NCI-H2107 (cell line): ENCODE results near the gene ACAP3.
"Not testable (repeated sequence)": the region's sequence is repeated elsewhere in the genome, so short reads cannot be mapped to it uniquely, and the experiment has no call there.

Source experiments
- DNase-seq: peaks from one replicate; lab custom pipeline; 2025; lab: John Stamatoyannopoulos, UW

Gene ACAP3

DNA sequence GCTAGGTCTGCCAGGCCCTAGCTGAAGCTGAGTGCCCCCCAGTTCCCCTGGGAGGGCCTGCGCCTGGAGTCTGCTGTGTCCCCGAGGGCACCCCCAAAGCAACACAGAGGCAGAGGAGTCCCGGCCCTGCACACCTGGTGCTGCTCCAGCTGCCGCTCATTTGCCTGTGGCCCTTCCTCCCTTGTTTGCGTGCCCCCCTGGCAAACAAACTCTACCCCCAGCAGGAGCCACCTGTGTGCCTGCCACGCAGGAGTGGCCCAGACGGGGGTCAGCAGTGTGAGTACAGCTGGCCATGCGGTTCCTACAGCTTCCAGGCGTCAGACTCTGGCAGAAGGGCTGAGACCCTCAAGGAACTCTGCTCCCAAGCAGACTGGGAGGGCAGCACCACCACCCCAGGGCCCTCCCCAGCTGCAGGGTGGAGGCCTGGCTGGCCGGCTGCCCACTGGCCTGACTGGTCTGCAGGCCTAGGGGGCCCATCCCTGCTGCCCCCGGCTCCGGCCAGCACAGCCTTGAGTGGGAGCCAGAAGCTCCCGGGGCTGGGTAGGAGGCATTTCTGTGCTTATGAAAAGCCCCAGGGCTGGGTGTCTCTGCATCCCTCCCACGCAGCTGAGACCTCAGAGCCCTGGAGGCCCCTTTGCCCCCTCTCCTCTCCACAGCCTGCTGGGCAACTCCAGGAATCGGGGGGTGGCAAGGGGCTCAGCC is 22.8 kb upstream of the ACAP3 start:
- no peak for DNase-seq

DNA sequence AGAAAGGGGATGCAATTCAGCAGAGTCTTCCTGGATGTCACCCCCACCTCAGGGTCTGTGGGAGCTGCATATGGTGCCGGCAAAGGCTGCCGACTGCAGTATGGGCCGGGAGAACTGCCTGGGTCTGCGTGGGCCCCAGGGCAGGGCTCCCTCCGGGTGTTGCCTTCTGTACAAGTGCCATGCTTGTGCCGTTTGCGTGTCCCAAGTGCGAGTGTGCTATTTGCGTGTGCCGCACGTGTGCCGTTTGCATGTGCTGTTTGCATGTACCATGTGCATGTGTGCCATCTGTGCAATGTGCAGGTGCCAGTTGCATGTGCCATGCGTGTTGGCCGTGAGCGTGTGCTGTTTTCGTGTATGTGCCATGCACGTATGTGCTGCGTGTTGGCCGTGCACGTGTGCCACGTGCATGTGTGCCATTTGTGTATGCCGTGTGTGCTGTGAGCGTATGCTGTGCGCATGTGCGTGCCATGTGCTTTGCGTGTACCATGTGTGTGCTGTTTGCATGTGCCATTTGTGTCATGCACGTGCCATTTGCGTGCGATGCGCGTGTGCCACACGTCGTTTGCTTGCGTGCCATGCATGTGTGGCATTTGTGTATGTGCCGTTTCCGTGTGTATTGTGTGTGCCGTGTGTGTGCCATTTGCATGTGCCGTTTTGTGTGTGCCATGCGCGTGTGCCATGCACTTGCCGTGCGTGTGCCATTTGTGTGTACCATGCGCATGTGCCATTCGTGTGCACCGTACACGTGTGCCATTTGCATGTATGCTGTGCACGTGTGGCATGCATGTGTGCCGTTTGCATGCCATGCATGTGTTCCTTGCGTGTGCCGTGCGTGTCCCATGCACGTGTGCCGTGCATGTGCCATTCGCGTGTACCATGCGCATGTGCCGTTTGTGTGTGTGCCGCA is 21.8 kb upstream of the ACAP3 start:
- DNase-seq: no peak

DNA sequence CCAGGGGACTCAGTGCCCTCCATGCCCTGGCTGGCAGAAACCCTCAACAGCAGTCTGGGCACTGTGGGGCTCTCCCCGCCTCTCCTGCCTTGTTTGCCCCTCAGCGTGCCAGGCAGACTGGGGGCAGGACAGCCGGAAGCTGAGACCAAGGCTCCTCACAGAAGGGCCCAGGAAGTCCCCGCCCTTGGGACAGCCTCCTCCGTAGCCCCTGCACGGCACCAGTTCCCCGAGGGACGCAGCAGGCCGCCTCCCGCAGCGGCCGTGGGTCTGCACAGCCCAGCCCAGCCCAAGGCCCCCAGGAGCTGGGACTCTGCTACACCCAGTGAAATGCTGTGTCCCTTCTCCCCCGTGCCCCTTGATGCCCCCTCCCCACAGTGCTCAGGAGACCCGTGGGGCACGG is 20.5 kb upstream of the ACAP3 start:
- no peak for DNase-seq

DNA sequence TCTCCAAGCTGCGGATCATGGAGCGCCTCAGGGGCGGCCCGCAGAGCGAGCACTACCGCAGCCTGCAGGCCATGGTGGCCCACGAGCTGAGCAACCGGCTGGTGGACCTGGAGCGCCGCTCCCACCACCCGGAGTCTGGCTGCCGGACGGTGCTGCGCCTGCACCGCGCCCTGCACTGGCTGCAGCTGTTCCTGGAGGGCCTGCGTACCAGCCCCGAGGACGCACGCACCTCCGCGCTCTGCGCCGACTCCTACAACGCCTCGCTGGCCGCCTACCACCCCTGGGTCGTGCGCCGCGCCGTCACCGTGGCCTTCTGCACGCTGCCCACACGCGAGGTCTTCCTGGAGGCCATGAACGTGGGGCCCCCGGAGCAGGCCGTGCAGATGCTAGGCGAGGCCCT is 19.6 kb upstream of the ACAP3 start:
- DNase-seq: no peak

DNA sequence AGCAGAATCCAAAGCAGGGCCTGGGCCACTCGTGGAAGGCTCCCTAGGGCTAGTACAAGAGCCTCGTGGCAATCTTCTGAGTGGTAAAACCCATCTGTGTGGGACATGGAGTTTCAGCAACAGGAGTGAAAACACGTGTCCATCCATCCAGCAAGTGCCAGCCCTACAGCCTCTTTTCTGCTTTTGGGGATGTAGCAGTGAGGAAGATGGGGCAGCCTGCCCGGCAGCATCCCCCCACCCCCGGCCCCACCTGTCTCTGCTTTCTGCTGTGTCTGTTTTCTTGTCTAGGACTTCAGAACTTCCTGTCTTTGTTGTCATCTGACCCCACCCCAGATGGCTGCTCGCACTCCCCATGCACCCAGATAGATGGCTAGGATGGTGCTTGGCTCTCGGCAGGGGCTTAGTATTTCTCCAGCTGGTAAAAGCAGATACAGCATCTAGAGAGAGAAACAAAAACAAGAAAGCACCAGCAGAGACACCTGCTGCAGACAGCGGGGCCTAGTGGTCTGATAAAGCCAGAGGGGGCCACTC is 18.4 kb upstream of the ACAP3 start:
- DNase-seq: no peak

DNA sequence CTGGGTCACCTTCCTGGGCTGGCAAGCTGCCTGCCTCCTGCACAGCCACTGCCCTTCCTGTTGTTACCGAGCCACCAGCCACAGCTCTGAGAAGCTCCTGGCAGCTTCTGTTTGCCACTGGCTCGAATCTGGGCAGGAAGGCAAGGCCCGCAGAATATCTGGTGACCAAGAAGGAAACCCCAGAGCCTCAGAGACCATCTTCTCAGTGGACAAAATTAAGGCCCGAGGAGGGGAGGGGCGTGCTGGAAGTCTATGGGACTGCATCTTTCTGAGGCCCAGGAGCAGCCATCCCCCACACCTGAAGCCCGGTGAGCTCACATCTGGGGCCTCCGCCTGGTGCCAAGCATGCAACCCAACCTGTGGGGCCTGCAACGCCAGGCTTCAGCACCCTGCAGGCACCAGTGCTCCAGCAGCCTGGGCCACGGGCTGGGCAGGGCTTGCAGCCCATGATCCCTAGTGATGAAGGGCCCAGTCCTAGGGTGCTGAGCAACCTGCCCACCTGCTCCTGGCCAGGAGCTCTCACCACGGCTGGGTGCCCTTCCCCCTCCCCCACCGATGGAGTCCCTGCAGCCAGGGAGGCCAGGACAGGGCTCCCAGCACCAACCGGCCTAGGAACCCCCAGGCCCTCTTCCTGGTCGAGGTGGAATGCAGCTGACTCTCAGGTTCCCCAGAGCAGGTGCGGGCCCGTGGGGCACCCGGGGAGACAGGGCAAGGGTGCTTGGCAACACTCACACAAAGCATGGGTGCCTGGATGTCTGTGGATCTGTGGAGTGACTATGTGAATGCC is 17.8 kb upstream of the ACAP3 start:
- DNase-seq: no peak

DNA sequence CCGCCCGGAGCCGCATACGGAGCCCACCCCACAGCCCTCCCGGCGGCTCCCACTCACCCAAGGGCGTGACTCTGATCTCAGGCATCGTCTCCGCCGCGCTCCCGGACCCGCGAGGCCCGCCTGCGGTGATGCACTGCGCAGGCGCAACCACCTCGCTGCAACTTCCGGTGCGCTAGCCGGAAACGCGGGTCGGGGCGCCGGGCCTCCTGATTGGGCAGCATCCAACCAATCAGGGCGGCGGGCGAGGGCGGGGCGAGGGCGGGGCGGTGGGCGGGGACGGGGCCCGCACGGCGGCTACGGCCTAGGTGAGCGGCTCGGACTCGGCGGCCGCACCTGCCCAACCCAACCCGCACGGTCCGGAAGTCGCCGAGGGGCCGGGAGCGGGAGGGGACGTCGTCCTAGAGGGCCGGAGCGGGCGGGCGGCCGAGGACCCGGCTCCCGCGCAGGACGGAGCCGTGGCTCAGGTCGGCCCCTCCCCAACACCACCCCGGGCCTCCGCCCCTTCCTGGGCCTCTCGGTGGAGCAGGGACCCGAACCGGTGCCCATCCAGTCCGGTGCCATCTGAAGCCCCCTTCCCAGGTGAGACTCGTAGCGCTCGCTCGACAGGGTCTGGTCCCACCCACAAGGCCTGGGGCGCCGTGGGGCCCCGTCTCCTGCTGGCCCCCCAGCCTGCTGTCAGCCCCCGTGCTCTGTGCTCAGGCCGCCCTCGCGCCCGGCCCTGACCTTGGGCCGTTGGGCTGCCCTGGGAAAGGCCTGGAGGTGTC is 17.0 kb upstream of the ACAP3 start, which contains the start of the genes CPTP and INTS11:
TSS of gene CPTP (plus strand) at position 279 of the 764 bp plus-strand sequence. CDS start 2,109 bp downstream, outside the sequence.
TSS of gene INTS11 (minus strand) at position 137 of the 764 bp plus-strand sequence. CDS start at position 85, 52 bp downstream.
- no peak for DNase-seq

DNA sequence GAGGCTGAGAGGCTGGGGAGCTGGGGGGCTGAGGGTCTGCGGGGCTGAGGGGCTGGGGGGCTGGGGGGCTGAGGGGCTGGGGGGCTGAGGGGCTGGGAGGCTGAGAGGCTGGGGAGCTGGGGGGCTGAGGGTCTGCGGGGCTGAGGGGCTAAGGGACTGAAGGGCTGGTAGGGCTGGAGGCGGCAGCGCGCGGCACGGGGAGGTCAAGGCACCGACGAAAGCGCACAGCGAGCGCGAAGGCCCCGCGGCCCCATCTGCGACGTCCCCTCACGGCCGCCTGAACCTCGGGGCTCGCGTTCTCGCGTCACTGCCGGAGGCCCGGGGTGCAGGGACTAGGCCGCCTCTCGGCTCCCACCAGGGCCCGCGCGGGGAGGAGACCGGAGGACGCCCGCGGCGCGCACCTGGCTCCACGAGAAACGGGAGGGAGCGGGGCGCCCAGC is 16.4 kb upstream of the ACAP3 start:
- no peak for DNase-seq

DNA sequence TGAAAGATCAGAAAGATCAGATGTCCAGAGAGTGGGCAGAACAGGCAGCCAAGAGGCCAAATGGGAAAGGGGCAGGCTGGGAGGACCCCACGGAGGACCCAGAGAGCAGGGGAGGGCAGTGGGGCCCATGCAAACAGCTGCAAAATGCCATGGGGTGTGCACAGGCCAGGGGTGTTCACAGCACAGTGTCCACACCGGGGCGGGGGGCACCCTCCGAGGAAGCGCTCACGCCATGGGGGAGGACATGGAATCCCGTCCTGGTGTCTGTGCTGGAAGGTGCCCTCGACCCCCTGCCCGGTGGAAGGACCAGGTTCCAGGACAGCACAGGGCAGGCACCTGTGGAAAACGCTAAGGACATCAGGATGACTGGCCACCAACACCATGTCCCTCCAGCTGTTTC is 15.2 kb upstream of the ACAP3 start:
- DNase-seq: no peak

DNA sequence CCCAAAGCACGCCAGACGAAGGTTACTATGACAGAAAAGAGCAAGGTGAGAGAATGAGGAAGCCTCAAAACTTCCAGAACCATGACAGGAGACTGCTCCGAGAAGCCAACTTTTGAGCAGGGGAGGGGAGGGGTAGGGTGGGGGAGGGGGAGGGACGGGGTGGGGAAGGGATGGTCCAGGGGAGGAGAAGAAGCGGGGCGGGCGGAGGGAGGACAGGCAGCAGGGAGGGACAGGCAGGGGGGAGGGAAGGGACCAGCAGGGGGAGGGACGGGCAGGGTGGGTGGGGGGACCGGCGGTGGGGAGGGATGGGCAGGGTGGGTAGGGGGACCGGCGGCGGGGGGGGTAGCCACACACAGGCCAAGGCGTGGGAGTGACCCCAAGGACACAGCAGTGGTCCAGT is 14.7 kb upstream of the ACAP3 start:
- no peak for DNase-seq

DNA sequence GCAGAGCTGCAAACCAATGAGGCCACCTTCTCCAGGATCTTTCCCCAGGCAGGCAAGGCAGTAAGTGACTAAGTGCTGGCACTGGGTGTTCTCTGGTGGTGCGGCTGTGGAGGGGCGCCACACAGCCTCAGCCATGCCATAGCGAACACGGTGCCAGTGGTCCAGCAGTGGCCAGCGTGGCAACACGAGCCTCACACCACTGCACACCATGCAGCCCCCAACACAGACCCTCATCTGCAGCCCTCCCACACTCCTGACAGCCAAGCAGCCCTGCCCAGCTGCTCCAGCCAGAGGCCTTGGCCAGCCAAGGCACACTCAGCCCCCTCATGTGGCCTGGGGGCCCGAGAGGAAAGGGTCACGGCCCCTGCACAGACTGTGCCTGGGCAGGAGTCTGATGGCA is 13.7 kb upstream of the ACAP3 start:
- no peak for DNase-seq

DNA sequence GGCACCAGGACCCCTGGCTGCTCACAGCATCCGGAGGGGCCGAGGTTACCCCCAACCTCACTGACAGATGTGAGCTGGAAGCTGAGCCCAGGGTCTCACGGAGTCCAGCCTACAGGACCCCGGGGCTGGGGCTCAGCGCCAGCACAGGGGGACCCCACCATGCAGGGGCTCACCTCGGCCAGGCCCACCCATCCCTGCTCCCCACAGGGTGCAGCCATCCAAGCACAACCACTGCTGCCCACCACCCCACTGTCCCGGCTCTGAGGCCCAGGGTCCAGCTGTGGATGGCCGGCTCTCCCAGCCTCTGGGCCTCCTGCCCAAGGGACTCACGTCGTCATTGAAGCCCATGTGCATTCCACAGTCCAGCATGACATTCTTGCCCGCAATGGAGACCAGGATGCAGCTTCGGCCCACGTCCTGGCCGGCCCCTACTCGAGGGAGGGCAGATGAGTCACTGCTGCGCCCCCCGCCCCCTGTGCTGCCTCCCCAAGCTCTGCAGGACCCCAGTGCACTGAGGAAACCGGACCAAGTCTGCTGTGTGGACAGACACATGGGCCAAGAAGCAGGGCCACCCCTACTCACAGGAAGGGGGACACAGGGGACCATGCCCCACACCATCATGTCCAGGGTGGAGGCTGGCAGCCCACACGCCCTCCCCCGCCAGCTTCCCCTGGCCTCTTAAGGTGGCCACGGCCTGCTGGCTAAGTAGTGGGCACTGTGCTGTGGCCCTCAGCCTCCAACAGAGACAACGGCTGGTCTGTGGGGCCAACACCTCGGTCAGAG is 13.1 kb upstream of the ACAP3 start:
- no peak for DNase-seq

DNA sequence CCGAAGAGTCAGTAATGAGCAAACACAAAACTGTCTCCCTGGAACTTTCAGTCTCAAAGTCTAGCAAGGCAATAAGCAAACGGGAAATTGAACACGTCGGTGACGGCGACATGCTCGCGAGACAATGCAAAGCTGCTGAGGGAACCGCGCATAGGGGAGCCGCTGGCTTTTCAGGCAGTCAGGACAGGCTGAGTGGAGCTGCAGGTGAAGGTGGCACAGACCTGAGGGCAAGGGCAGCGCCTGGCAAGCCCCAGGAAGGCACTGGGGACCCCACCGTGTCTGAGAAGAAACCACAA is 11.9 kb upstream of the ACAP3 start:
- DNase-seq: no peak

DNA sequence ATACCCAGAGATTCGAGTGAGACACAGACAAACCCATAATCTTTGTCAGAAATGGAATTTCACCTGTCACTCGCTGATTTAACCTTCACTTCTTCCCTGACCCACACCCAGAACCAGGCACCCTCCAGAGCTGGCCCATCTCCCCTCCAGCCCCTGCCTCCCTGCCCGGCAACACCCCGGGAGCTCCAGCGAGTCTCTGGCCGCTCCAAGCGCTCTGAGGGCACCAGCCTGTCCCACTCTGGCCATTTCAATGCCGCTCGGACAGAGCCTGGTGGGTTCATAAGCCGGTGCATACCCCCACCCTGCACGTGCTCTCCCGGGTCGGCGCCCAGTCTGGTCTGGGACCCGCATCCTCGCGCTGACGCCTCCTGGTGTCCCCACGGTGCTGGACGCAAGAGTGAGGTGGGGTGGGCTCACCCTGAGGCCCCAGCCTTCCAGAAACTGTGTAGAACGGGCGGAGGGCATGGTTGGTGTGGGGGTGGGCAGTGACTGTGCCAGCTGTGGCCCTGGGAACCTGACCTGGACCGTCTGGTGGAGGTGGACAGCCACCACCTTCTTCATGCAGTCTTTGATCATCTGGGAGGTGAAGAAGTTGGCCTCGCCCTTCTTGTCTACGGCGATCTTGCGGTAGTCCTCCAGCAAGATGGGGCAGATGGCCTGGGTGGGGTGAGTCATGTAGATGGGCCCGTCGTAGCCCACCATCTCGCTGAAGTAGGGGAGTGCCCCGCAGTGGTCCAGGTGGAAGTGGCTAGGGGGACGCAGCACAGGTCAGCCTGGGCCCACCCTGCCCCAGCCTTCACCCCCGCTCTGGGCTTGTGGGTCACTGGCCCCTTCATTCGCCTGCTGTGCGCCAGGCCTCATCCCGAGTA is 11.3 kb upstream of the ACAP3 start:
- DNase-seq: no peak

DNA sequence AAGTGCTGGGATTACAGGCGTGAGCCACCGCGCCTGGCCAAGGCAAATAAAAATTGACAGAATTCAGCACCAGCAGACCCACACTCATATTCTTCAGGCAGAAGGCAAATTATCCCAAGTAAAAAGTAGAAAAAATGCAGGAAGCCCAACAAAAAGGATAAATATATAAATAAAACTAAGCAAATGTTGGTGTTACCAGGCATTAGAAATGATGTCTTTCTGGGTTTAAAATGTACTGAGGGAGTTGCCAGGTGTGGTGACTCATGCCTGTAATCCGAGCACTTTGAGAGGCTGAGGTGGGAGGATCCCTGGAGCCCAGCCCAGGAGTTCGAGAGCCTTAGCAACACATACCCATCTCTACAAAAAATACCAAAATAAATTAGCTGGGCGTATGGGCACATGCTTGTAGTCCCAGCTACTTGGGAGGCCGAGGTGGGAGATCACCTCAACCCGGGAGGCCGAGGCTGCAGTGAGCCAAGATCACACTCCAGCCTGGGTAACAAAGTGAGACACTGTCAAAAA is 10.5 kb upstream of the ACAP3 start:
- no peak for DNase-seq

DNA sequence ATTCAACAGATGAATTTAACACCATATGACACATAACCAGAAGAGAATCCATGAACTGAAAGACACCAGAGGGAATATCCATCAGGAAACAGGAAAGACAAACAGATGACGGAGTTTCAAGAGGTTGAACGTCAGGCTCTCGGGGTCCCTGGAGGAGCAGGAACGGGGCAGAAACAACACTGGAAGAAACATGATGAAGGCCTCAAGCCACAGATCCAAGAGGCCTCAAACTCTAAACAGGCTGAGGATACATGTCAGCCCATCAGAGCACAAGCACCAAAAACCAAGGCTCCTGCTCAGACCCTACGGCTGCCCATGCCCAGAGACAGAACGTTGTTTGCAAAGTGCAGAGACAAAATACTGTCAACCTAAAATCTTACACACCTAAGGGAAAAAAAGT is 9.7 kb upstream of the ACAP3 start:
- no peak for DNase-seq

DNA sequence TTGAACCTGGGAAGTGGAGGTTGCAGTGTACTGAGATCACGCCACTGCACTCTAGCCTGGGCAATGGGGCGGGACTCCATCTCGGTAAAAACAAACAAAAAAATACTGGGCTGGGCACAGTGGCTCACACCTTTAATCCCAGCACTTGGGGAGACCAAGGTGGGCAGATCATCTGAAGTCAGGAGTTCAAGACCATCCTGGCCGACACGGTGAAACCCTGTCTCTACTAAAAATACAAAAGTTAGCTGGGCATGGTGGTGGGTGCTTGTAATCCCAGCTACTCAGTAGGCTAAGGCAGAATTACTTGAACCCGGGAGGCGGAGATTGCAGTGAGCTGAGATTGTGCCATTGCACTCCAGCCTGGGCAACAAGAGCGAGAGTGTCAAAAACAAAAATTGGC is 8.5 kb upstream of the ACAP3 start:
- not testable (repeated sequence) for DNase-seq

DNA sequence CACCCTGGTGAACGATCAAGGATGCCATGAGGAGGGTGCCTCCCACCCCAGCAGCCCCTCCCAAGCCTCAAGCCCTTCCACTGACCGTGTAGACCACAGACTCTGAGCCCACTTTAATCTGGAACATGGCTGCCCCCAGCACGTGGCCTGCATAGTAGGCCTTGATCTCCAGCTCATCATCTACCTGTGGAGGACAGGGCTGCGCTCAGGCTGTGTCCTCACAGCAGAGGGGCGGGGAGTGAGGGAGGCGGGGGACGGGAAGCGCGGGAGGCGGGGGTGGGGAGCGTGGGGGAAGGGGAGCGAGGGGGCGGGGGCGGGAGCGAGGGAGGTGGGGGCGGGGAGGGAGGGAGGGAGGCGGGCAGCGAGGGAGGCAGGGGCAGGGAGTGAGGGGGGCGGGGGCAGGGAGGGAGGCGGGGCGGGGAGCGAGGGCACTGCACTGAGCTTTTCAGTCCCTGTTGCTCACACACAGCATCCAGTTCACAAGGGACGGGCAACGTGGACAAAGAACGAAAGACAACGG is 7.8 kb upstream of the ACAP3 start:
- DNase-seq: no peak

DNA sequence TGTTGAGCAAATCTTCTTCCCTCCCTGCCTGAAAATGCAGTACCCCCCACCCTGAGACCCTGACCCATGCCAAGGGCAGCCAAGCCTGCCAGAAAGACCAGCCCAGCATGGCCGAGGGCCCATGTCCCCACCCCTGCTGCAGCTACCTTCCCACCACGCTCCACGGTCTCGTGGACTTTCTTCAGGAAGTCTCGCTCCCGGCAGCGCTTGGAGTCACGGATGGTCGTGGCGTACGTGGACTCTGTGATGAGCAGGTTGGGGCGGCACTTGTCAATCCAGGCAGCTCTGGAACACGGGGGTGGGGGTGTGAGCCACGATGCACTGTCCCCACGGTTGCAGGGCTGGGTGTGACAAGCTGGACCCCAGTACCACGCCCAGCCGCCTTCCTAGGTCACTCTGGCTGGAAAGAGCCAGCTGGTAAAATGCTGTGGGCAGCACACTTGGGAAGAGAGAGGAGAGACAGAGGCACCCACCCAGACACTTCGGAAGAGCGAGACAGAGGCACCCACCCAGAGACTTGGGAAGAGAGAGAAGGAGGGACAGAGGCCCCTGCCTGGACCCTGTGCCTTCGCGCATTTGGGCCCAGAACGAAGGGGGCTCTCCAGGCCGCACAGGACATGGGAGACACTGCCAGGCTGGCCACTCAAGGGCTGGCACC is 7.1 kb upstream of the ACAP3 start:
- DNase-seq: no peak
